Myocyte (in vitro differentiated cells): ENCODE data around the gene OPN3. TPM values are rescaled to one million over a fixed set of nuclear protein-coding genes. Genes with fewer than 3 reads are reported as not detected.

Source experiments
- DNase-seq: peaks from one replicate; pipeline ENCODE4 v3.0.0-alpha.2; 2012; ENCODE audit warnings: low read depth
- total RNA-seq: library from RNA; depleted of rRNA; stranded (reverse); fragments of >200 nt; gene quantifications from 2 replicates; pipeline ENCODE4 v1.2.3, GENCODE V29; 2014

OPN3 gene
- total RNA-seq, 1 donor from 2014 or later: 23.6 TPM

DNA sequence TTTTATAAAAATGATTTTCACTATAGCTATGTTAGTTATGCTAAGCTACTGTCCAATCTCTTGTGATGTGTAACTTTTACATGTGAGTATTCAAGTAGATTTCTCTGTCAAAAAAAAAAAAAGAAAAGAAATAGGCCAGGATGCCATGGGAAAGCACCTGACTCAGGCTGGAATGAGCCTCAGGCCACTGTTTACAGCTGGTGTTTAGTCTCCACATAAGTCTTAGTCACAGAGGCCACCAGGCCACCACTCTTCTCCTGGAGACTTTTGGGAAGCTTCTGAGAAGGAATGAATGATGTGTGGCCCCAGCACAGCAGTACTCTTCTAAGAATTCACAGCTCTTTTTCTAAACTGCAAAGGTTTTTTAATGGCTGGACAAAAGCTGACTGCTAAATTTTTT, 48.9 kb downstream of the OPN3 start:
- peak; percentile 24 for DNase-seq

DNA sequence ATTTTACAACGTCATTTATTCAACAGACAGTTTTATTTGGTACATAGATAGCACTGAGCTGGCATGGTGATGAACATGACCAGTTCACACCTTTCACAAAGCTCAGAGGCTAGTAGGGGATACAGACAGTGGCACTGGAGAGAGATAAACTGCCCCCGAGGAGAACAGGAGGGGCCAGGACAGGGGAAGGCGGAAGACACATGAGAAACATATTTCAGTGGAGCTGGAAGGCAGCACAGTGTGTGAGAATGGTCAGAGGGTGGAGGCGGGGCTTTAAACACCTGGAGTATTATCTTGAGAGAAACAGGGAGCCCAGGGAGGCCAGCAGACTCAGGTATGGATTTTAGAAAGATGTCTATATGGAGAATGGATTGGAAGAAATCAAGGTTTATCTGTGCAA, 49.5 kb downstream of the OPN3 start:
- DNase-seq: no peak

DNA sequence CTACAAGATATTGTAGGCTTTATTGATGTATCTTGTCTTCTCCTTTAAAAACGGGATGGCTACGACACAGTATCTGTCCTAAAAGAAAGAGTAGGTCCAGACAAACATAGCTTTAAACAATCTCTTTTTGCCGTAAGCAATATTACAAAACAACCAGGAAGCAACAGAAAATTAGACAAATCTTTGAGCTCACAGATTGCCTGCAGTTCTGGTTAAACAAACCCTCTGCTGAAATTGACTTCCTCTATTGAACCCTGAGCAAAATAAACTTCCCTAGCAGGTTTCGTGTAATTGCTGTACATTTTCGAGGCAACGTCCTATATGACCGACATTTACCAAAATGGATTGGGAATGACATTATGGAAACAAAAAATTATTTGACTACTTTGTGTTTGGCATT, 50.6 kb downstream of the OPN3 start:
- DNase-seq: no peak

DNA sequence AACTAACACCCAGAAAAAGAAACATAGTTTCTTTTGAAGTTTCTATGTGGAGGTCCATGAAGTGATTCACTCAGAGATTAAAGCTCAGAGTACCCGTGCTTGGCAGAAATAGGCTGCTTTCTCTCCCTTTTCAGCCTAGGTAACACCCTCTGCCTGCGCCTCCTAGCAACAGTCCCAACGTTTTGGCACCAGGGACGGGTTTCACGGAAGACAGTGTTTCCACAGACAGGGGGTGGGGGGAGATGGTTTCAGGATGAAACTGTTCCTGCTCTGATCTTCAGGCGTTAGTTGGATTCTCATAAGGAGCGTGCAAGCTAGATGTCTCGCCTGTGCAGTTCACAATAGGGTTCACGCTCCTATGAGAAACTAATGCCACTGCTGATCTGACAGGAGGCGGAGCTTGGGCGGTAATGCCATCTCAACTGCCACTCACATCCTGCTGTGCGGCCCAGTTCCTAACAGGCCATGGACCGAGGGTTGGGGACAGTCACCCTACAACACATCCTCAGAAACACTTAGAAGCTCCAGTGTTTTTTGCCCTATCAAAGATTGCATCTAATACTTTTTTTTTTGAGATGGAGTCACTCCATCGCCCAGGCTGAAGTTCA, 53.2 kb downstream of the OPN3 start:
- no peak for DNase-seq

DNA sequence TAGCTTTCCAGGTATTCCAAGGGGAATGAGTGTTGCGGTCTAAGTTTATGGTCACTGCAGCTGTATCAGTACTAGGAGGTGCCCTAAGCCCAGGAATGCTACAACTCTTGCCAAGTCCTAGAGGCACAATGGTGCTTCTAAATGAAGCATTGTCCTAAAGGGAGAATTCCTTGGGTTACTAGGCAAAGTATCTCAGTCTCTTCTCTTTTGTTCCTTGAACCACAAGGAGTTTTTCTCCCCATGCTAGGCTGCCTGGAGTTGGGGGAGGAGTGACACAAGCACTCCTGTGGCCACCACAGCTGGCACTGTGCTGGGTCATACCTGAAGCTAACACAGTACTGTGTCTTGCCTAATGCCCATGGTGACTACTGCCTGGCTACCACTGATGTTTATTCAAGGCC, 57.2 kb downstream of the OPN3 start:
- no peak for DNase-seq

DNA sequence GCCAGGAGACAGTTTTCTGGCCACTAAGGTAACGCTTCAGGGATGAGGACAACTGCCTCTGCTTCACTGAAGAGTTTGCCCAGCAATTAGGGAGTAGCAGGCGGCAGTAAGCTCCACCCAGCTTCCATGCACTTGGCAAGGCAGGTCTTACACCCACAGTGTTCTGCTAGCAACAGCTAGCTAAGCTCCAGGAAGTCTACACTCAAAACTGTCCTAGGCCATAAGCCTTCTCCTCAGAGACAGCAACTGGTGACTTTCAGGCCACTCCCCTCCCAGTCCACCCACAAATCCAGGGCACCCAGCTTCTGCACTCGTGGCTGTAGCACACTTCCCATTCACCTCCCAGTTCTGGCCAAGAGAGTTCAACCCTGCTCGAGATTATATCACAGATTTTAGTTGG, 60.7 kb downstream of the OPN3 start:
- DNase-seq: no peak

DNA sequence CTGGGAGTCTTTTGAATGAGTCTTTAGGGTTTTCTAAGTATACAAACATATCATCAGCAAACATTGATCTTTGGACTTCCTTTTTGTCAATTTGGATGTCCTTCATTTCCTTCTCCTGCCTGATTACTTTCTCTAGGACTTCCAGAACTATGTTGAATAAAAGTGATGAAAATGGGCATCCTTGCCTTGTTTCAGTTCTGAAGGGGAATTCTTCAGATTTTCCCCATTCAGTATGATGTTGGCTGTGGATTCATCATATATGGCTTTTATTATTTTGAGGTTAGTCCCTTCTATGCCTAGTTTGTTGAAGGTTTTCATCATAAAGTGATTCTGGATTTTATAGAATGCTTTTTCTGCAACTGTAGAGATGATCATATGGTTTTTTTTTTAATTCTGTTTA, 66.0 kb downstream of the OPN3 start:
- DNase-seq: no peak

DNA sequence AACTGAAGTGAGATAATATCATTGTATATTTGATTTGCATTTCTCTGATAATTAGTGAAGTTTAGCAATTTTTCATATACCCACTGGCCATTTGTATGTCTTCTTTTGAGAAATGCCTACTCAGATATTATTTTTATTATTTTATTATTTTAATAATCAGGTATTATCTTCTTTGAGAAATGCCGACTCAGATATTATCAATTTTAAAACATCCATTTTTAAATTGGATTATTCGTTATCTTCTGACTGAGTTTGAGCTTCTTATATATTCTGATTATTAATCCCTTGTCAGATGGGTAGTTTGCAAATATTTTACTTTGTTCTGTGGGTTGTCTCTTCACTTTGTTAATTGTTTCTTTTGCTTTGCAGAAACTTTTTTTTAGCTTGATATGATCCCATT, 70.3 kb downstream of the OPN3 start:
- no peak for DNase-seq

DNA sequence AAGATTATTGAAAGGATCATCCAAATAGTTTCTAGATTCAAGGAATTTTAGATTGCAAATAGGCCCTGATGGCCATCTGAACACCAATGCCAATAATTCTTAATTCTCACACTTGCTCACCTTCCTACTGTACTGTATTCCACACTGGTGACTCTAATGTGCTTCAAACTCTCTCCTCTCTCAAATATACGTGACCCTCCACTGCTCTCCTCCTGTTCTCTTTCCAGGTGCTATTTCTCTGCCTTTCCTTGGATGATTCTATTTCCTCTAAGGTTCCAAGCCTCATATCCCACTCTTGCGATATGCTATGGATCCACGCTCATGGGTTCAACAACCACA, 79.4 kb downstream of the OPN3 start:
- DNase-seq: no peak

DNA sequence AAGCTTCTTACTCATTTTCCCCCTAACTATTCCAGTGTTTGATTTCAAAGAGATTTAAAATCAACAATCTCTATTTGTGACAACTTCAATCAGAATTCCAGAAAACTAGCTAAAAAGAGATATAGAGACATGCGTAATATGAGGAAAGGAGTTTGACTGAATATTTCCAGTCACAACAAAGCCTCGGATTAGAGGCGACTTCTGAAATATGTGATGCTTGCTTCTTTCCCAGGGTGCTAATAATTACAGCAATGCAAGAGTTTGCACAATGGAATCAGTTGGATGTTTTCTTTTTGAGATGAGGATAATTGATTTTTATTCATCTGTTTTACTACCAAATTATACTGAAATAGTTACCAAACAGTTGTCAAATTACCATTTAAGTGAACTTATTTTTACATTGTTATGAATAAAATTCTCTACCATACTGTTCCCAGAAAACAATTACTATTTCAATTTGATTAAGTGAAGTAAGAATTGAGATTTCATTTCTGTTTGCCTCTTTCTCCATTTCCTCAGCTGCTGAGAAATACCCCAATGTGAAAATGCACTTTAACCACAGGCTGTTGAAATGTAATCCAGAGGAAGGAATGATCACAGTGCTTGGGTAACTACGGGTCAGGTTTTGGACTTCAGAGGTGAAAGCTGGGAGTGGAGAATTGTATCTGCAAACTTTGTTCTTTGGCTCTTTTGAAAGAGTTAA, 79.9 kb downstream of the OPN3 start:
- DNase-seq: peak; percentile 48

DNA sequence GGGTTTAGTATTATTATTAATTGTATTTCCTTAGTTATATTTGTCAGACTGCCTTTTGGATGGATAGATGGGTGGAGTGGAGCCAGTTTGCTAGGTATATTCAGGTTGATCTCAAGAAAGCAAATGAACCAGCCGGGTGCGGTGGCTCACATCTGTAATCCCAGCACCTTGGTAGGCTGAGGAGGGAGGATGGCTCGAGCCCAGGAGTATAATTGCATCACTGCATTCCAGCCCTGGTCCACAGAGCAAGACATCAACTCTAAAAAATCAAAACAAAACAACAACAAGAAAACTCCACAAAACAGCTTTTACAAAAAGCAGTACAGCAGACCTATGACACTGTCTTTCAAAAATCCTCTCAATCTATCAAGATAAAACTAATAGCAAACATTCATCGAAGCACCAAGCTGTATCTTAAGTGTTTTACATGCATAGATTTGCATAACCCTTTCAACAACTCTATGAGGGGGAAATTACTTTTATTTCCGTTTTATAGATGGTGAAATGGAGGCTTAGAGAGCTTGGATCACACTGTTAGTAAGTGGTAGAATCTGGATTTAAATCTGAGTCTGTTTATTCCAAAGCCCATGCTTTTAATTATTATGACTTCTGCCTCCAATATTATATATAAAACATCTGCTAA, 82.5 kb downstream of the OPN3 start:
- no peak for DNase-seq

DNA sequence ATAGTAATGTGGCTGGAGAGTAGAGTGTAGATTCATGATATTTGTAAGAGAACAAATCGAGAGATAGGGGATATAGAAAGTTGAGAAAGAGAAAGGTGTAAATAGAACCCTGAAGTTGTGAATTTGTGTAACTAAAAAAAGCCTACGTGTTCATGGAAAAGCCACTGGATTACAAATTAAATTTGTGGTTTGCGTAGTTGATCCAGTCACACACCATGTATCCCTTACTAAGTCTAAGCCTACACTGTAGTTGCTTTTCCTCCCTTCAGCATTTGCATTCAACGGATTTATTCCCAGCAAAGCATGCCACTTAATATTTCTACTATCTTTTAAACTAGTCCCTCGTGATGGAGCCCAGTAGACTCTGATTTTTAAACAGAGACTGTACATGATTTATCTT, 83.1 kb downstream of the OPN3 start:
- DNase-seq: no peak

DNA sequence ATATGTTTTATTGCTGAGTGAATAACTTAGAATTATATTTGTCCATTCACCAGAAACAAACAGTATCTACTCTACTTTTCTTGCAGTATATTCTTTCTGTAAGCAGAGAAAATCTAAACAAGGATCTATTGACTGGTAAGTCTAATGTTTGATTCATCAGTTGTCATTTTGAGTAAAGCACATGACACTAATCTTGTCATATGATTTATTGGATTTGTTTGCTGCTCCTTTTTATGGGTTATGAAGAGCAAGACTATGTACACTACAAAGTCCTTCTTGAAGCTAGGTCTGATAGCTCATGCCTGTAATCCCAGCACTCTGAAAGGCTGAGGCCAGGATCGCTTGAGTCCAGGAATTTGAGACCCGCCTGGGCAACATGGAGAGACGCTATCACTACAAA, 84.6 kb downstream of the OPN3 start:
- DNase-seq: no peak

DNA sequence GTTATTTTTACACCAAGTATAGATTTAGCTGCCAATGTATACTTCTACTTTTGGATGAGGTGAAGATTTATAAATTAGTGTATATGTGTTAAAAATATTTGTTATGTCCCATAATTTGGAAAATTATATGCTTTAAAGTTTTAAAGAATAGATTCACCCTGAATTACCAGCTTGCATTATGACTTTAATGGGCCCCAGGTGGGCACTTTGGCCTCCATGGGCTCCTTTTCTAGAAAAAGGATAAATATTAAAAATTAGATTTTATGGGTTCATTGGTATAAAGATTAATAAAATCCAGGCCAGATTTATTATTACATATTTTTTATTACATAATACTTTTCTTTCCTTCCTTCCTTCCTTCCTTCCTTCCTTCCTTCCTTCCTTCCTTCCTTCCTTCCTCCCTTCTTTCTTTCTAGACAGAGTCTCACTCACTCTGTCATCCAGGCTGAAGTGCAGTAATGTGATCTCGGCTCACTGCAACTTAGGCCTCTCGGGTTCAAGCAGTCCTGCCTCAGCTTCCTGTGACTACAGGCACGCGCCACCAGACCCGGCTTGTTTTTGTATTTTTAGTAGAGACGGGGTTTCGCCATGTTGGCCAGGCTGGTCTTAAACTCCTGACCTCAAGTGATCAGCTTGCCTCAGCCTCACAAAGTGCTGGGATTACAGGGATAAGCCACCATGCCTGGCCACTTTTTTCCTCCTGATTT, 86.1 kb downstream of the OPN3 start:
- no peak for DNase-seq

DNA sequence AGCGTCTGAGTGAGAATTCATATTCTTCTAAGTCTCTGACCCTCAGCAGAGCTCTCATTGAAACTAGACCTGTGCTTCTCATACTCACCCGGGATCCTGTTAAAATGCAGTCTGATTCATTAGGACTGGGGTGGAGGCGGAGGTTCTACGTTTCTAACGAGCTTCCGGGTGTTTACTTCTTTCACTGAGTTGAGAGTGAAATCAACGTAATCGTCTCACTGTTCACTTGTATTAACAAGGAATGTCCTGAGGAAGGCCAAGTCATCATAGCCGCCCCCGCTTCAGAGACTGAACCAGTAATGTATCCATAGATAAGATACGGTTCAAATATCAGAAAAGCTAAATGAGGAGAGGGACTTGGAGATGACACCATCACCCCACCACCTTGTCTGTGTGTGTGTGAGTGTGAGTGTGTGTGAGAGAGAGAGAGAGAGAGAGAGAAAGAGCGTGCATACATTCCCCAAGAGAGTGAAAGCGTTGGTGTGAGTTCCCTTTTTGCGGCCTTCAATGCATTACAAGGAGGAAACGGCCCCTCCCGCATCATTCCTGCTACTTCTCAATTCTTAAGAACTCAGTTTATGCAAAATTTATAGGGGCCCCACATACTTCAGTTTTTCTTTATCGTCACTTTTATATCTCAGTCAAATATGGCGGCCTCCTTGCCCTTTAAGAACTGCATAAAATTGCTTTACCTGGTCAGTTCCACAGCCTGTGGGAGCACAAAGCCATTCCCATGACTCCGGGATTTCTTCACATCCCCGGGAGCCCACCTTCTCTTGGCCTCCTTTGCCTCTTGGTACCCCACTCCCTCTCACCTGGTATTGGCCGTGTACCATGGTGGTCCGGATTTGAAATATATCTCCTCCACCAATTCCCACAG, 88.2 kb downstream of the OPN3 start:
- DNase-seq: no peak

DNA sequence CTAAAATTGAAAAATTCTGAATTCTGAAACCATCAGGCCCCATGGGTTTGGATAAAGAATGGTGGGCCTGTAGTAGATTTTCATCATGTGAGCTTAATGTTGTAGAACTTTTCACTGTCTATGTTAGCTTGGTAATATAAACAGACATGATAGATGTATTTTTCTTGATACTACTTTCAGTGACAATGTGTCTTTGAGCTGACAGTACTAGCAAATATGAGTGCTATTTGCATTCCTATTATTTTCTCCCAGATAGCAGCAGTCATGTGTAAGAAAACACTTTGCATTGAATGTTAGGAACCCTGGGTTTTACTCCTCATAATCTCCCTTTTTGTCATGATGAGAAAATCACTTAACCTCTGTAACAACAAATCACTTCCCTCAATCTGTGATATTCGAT, 89.9 kb downstream of the OPN3 start:
- DNase-seq: no peak

DNA sequence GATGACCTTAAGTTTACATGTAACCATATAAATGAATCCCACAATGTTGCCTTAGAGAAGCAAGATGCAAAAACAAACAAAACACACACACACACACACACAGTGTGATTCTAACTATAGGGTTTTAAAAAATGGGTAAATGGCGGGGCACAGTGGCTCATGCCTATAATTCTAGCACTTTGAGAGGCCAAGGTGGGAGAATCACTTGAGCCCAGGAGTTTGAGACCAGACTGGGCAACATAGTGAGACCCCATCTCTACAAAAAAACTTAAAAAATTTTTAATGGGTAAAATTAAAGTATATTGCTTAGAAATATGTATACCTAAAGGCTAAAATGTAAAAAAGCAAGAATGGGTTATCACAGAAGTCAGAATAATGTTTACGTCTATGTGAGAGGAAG, 92.2 kb downstream of the OPN3 start:
- no peak for DNase-seq
